Measurements from ENCODE around the gene MAGEF1.

Gene MAGEF1

DNA sequence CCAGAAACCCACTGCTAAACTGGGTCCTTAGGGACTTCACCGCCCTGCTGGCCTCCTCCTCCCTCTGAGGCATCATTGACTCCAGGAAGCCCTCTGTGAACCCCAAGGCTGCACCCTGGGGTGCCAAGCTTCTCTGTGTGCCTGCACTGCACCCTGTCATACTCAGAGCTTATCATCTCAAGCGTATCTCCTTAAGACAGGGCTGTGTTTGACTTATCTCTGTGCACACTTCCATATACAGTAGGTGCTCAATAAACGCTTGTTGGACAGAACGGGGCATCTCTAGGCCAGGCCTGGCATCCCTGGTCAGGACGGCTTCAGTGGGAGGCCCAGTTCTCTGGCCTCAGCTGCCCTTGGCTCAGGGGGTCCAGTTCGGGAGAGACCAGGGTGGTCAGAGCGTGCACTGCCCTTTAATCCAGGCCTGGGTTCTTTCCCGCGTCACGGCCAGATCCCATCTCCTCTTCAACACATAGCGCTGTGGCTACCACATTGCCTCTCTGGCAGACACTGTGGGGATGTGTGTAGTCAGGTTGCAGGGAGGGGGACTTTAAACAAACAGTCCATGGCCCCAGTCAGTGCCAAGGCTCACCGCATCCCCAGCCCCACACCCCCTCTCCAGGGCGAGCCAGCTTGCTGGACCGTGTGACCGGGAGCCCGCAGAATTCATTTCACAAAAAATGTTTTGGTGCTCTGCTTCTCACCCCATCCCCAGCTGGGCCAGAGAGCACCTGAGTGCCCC lies 33.4 kb downstream of the MAGEF1 start:
- Histone ChIP-seq H3K4me2 (ENCODE audit: low read length) (no peak overlapping the region), H3K79me2 (ENCODE audit: insufficient read depth, low read length) (no peaks in the 10 kb centered on the region), H3F3A (ENCODE audit: insufficient read depth, low read length) (no peaks in the 10 kb centered on the region), H3K4me1 (ENCODE audit: insufficient read depth, low read length, severe bottlenecking) (peaks cover 4% of the 10 kb centered on the region), H3K4me3 (ENCODE audit: low read depth, low read length, poor library complexity, severe bottlenecking) (no peak overlapping the region), H3K9me3 (ENCODE audit: low read length) (no peaks in the 10 kb centered on the region), H2AFZ (ENCODE audit: low read length) (no peak overlapping the region), H3K36me3 (ENCODE audit: insufficient read depth, low read length) (no peaks in the 10 kb centered on the region), H3K9me2 (ENCODE audit: low read depth, low read length) (no peaks in the 10 kb centered on the region), H4K20me1 (ENCODE audit: insufficient read depth, low read length) (no peaks in the 10 kb centered on the region), H3K9ac (ENCODE audit: low read length) (no peak overlapping the region), H3K27me3 (ENCODE audit: insufficient read depth, low read length) (peaks cover 22% of the 10 kb centered on the region), H3K27ac (ENCODE audit: low read depth, low read length, poor library complexity, severe bottlenecking) (no peak overlapping the region)
- no peak for TF ChIP-seq EZH2 (IDR thresholded peaks at IDR 0.05; ENCODE audit: borderline replicate concordance, low read length)
- no peak for TF ChIP-seq CTCF (IDR thresholded peaks at IDR 0.05; ENCODE audit: low read length)

- Histone ChIP-seq H3K4me1 (ENCODE audit: insufficient read depth, low read length, severe bottlenecking) (peaks cover 4% of the 10 kb centered on the region), H3K9me2 (ENCODE audit: low read depth, low read length) (no peaks in the 10 kb centered on the region), H3K27ac (ENCODE audit: low read depth, low read length, poor library complexity, severe bottlenecking) (no peak overlapping the region), H3K4me2 (ENCODE audit: low read length) (no peak overlapping the region), H3K4me3 (ENCODE audit: low read depth, low read length, poor library complexity, severe bottlenecking) (no peak overlapping the region), H3K9me3 (ENCODE audit: low read length) (no peaks in the 10 kb centered on the region), H3F3A (ENCODE audit: insufficient read depth, low read length) (no peaks in the 10 kb centered on the region), H4K20me1 (ENCODE audit: insufficient read depth, low read length) (no peaks in the 10 kb centered on the region), H3K27me3 (ENCODE audit: insufficient read depth, low read length) (peaks cover 22% of the 10 kb centered on the region), H2AFZ (ENCODE audit: low read length) (no peak overlapping the region), H3K36me3 (ENCODE audit: insufficient read depth, low read length) (no peaks in the 10 kb centered on the region), H3K79me2 (ENCODE audit: insufficient read depth, low read length) (no peaks in the 10 kb centered on the region), H3K9ac (ENCODE audit: low read length) (no peak overlapping the region)
- TF ChIP-seq EZH2 (IDR thresholded peaks at IDR 0.05; ENCODE audit: borderline replicate concordance, low read length) (no peak), CTCF (IDR thresholded peaks at IDR 0.05; ENCODE audit: low read length) (no peak)
These were observed 34.2 kb downstream of the MAGEF1 start for GRCh38 chr3:184677344-184678316.

- no peak overlapping the region for H2AFZ ChIP-seq (ENCODE audit: low read length)
These were observed 34.9 kb downstream of the MAGEF1 start for GRCh38 chr3:184676927-184677326.

More at GRCh38 chr3:184676927-184677326, 34.9 kb downstream of the MAGEF1 start:
- Histone ChIP-seq H4K20me1 (ENCODE audit: insufficient read depth, low read length) (no peaks in the 10 kb centered on the region), H3K4me3 (ENCODE audit: low read depth, low read length, poor library complexity, severe bottlenecking) (no peak overlapping the region), H3K9me3 (ENCODE audit: low read length) (no peaks in the 10 kb centered on the region), H3K27me3 (ENCODE audit: insufficient read depth, low read length) (peaks cover 22% of the 10 kb centered on the region), H3K9me2 (ENCODE audit: low read depth, low read length) (no peaks in the 10 kb centered on the region), H3K4me1 (ENCODE audit: insufficient read depth, low read length, severe bottlenecking) (peaks cover 4% of the 10 kb centered on the region), H3K9ac (ENCODE audit: low read length) (no peak overlapping the region), H3K36me3 (ENCODE audit: insufficient read depth, low read length) (no peaks in the 10 kb centered on the region), H3K4me2 (ENCODE audit: low read length) (no peak overlapping the region), H3F3A (ENCODE audit: insufficient read depth, low read length) (no peaks in the 10 kb centered on the region), H3K27ac (ENCODE audit: low read depth, low read length, poor library complexity, severe bottlenecking) (no peak overlapping the region), H3K79me2 (ENCODE audit: insufficient read depth, low read length) (no peaks in the 10 kb centered on the region)
- TF ChIP-seq EZH2 (IDR thresholded peaks at IDR 0.05; ENCODE audit: borderline replicate concordance, low read length) (no peak), CTCF (IDR thresholded peaks at IDR 0.05; ENCODE audit: low read length) (no peak)

All from OCI-LY1 (cell line).